Lower leg skin (tissue), 3 donors: ENCODE data around the gene GRAMD2A.

Experiments used
- CTCF ChIP-seq, 3 donors: fragments of 450-650 bp; IDR thresholded peaks; one replicate each; pipeline ENCODE4 v1.5.1; 2016; ENCODE audit warnings: antibody characterized with exemption in 3 of 3, mild to moderate bottlenecking in 3 of 3, moderate library complexity in 2 of 3
- POLR2A ChIP-seq, 2 donors: fragments of 450-650 bp; IDR thresholded peaks; one replicate each; pipeline ENCODE4 v1.6.1; 2016 to 2017; ENCODE audit warnings: antibody characterized with exemption in 2 of 2, mild to moderate bottlenecking in 1 of 2, moderate library complexity in 1 of 2

DNA sequence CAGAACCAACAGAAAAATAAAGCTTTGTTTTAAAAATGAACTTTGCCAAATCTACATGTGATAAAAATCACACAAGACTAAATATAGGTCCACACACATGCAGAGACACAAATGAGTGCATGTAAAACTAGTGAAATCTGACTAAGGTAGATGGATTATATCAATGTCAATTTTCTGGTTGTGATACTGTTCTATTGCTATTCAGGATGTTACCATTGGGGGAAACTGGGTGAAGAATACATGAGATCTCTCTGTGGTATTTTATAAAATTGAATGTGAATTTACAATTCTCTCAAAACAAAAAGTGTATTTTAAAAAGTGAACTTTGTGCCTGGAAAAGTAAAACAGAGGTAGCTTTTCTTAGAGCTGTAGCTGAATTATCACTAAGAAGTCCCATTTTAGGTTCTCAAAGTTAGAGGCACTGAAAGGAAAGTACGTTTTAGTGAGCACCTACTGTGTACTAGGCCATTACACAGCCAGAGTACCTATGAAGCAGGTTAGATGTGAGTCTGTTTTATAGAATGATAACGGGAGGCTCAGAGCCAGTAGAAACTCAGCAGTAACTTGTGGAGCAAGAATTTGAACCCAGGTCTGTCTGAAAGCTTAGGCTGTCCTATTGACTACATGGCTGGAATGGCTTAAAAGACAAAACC lies 8.2 kb downstream of the GRAMD2A start:
- TF ChIP-seq CTCF (IDR thresholded peaks at IDR 0.05): no peak
- TF ChIP-seq POLR2A (IDR thresholded peaks at IDR 0.05): no peak
